ENCODE results near the gene PTTG1IP.

PTTG1IP gene

GRCh38 chr21:44813149-44813548 lies 60.3 kb downstream of the PTTG1IP start:
- Histone ChIP-seq H3K79me2 (ENCODE audit: insufficient read depth, low read length) (peaks cover 33% of the 10 kb centered on the region), H3K4me2 (ENCODE audit: low read length) (no peak overlapping the region), H3K27ac (ENCODE audit: low read depth, low read length, poor library complexity, severe bottlenecking) (no peak overlapping the region), H3K9ac (ENCODE audit: low read length) (no peak overlapping the region), H3K9me2 (ENCODE audit: low read depth, low read length) (no peaks in the 10 kb centered on the region), H3K4me1 (ENCODE audit: insufficient read depth, low read length, severe bottlenecking) (peaks cover 20% of the 10 kb centered on the region), H3K27me3 (ENCODE audit: insufficient read depth, low read length) (no peaks in the 10 kb centered on the region), H3K4me3 (ENCODE audit: low read depth, low read length, poor library complexity, severe bottlenecking) (no peak overlapping the region), H2AFZ (ENCODE audit: low read length) (no peak overlapping the region), H4K20me1 (ENCODE audit: insufficient read depth, low read length) (no peaks in the 10 kb centered on the region), H3F3A (ENCODE audit: insufficient read depth, low read length) (no peaks in the 10 kb centered on the region), H3K36me3 (ENCODE audit: insufficient read depth, low read length) (peaks cover 22% of the 10 kb centered on the region; the same call in 1 of the 2 replicates), H3K9me3 (ENCODE audit: low read length) (no peaks in the 10 kb centered on the region)
- no peak for TF ChIP-seq EZH2 (IDR thresholded peaks at IDR 0.05; ENCODE audit: borderline replicate concordance, low read length)
- TF ChIP-seq CTCF (IDR thresholded peaks at IDR 0.05; ENCODE audit: low read length): no peak

GRCh38 chr21:44812640-44813039 lies 60.9 kb downstream of the PTTG1IP start:
- no peaks in the 10 kb centered on the region for H3K9me3 ChIP-seq (ENCODE audit: low read length)
- H3K4me1 ChIP-seq (ENCODE audit: insufficient read depth, low read length, severe bottlenecking): peaks cover 20% of the 10 kb centered on the region
- H4K20me1 ChIP-seq (ENCODE audit: insufficient read depth, low read length): no peaks in the 10 kb centered on the region
- H3K27me3 ChIP-seq (ENCODE audit: insufficient read depth, low read length): no peaks in the 10 kb centered on the region
- no peak overlapping the region for H3K9ac ChIP-seq (ENCODE audit: low read length)
- H3K27ac ChIP-seq (ENCODE audit: low read depth, low read length, poor library complexity, severe bottlenecking): no peak overlapping the region
- no peaks in the 10 kb centered on the region for H3K9me2 ChIP-seq (ENCODE audit: low read depth, low read length)
- no peak for TF ChIP-seq CTCF (IDR thresholded peaks at IDR 0.05; ENCODE audit: low read length)
- no peak for TF ChIP-seq EZH2 (IDR thresholded peaks at IDR 0.05; ENCODE audit: borderline replicate concordance, low read length)
- H2AFZ ChIP-seq (ENCODE audit: low read length): no peak overlapping the region
- H3K36me3 ChIP-seq (ENCODE audit: insufficient read depth, low read length): peaks cover 23% of the 10 kb centered on the region
- no peaks in the 10 kb centered on the region for H3F3A ChIP-seq (ENCODE audit: insufficient read depth, low read length)
- H3K4me2 ChIP-seq (ENCODE audit: low read length): no peak overlapping the region
- peaks cover 33% of the 10 kb centered on the region for H3K79me2 ChIP-seq (ENCODE audit: insufficient read depth, low read length)
- no peak overlapping the region for H3K4me3 ChIP-seq (ENCODE audit: low read depth, low read length, poor library complexity, severe bottlenecking)

- H3K9ac ChIP-seq (ENCODE audit: low read length): no peak overlapping the region
- TF ChIP-seq CTCF (IDR thresholded peaks at IDR 0.05; ENCODE audit: low read length) (no peak), EZH2 (IDR thresholded peaks at IDR 0.05; ENCODE audit: borderline replicate concordance, low read length) (no peak)
- peaks cover 3% of the 10 kb centered on the region for H3K4me1 ChIP-seq (ENCODE audit: insufficient read depth, low read length, severe bottlenecking)
- H3K79me2 ChIP-seq (ENCODE audit: insufficient read depth, low read length): peaks cover 21% of the 10 kb centered on the region
- no peaks in the 10 kb centered on the region for H3K27me3 ChIP-seq (ENCODE audit: insufficient read depth, low read length)
- H3K4me2 ChIP-seq (ENCODE audit: low read length): no peak overlapping the region
- H3K36me3 ChIP-seq (ENCODE audit: insufficient read depth, low read length): peaks cover 41% of the 10 kb centered on the region
- H3K4me3 ChIP-seq (ENCODE audit: low read depth, low read length, poor library complexity, severe bottlenecking): no peak overlapping the region
- no peaks in the 10 kb centered on the region for H4K20me1 ChIP-seq (ENCODE audit: insufficient read depth, low read length)
- no peak overlapping the region for H3K27ac ChIP-seq (ENCODE audit: low read depth, low read length, poor library complexity, severe bottlenecking)
- no peaks in the 10 kb centered on the region for H3K9me2 ChIP-seq (ENCODE audit: low read depth, low read length)
- H3F3A ChIP-seq (ENCODE audit: insufficient read depth, low read length): no peaks in the 10 kb centered on the region
- no peaks in the 10 kb centered on the region for H3K9me3 ChIP-seq (ENCODE audit: low read length)
- H2AFZ ChIP-seq (ENCODE audit: low read length): no peak overlapping the region
Measured at GRCh38 chr21:44810779-44811178, 62.7 kb downstream of the PTTG1IP start.

Measured in OCI-LY1 (cell line).